Left forelimb (tissue), 1 donor: ENCODE results near the gene AGBL4.

Source experiments
- DNase-seq: peaks from one replicate; pipeline ENCODE4 v3.0.0-alpha.2; 2018; ENCODE audit warnings: low spot score

The AGBL4 gene

GRCh38 chr1:48644905-48645605, 1378.7 kb downstream of the AGBL4 start:
- DNase-seq = no peak

- no peak for DNase-seq
Observed at GRCh38 chr1:48644190-48644900, 1379.4 kb downstream of the AGBL4 start.

- no peak for DNase-seq
Observed at GRCh38 chr1:48643193-48643592, 1380.6 kb downstream of the AGBL4 start.

- DNase-seq = no peak
Observed at GRCh38 chr1:48640836-48641492, 1382.8 kb downstream of the AGBL4 start.

GRCh38 chr1:48629867-48630266, 1393.9 kb downstream of the AGBL4 start:
- DNase-seq = no peak

GRCh38 chr1:48627486-48627885, 1396.3 kb downstream of the AGBL4 start:
- DNase-seq = no peak

GRCh38 chr1:48619539-48619938, 1404.2 kb downstream of the AGBL4 start:
- no peak for DNase-seq

- no peak for DNase-seq
Observed at GRCh38 chr1:48617252-48617651, 1406.5 kb downstream of the AGBL4 start.

- no peak for DNase-seq
Observed at GRCh38 chr1:48616710-48617109, 1407.0 kb downstream of the AGBL4 start.

GRCh38 chr1:48611841-48612240, 1411.9 kb downstream of the AGBL4 start:
- no peak for DNase-seq

GRCh38 chr1:48610628-48611542, 1412.9 kb downstream of the AGBL4 start:
- no peak for DNase-seq

GRCh38 chr1:48608882-48609281, 1414.9 kb downstream of the AGBL4 start:
- DNase-seq = no peak

GRCh38 chr1:48603222-48603621, 1420.5 kb downstream of the AGBL4 start:
- DNase-seq = no peak

GRCh38 chr1:48602349-48602748, 1421.4 kb downstream of the AGBL4 start:
- no peak for DNase-seq

GRCh38 chr1:48600182-48600581, 1423.6 kb downstream of the AGBL4 start:
- no peak for DNase-seq

- DNase-seq = no peak
Observed at GRCh38 chr1:48597663-48598062, 1426.1 kb downstream of the AGBL4 start.

GRCh38 chr1:48596046-48596445, 1427.7 kb downstream of the AGBL4 start:
- DNase-seq = no peak

GRCh38 chr1:48595613-48596012, 1428.1 kb downstream of the AGBL4 start:
- no peak for DNase-seq

- no peak for DNase-seq
Observed at GRCh38 chr1:48592330-48592729, 1431.4 kb downstream of the AGBL4 start.

GRCh38 chr1:48591181-48591580, 1432.6 kb downstream of the AGBL4 start:
- DNase-seq = no peak

GRCh38 chr1:48588061-48588460, 1435.7 kb downstream of the AGBL4 start:
- no peak for DNase-seq

- no peak for DNase-seq
Observed at GRCh38 chr1:48582408-48582807, 1441.3 kb downstream of the AGBL4 start.
